GM12892 (cell line): ENCODE measurements around the gene EPHB1.

Experiments used
- POLR2A ChIP-seq: IDR thresholded peaks from 2 replicates; pipeline ENCODE4 v1.6.1; 2011; ENCODE audit warnings: low read depth, low read length, control low read depth
- TAF1 ChIP-seq: IDR thresholded peaks from 2 replicates; pipeline ENCODE4 v1.6.1; 2011; ENCODE audit warnings: low read depth, mild to moderate bottlenecking, control low read depth, low read length, borderline replicate concordance

DNA sequence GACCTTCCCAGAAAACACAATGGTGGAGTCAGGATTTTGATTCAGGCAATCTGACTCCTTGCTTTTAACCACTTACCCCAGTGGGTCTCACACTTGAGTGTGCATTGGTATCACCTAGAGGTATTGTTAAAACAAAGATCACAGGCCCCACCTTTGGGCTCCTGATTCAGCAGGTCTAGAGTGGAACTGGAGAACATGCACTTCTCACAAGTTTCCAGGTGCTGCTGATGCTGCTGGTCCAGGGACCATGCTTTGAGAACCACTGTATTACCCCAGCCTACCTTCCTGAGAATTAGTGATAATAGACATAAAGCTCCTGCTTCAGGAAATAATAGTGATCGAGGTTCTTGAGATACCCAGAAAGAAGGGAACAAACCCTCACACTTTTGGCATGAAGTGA is 466.9 kb downstream of the EPHB1 start:
- no peak for TF ChIP-seq POLR2A
- TF ChIP-seq TAF1 = no peak
